A673 (cell line): Measurements from ENCODE around the gene KCNG2. TPM values are rescaled to one million over a fixed set of nuclear protein-coding genes. Genes with fewer than 3 reads are reported as not detected.

Experiments
- BruUV-seq: library from RNA; stranded (reverse); fragments of 400-500 nt; replicated peaks from 2 replicates; lab custom pipeline; 2021; lab: Mats Ljungman, UMichigan
- CTCF ChIA-PET: fragments of 300-600 bp; sonication (Branson Sonifier 250); formaldehyde crosslinking; loops from one replicate; lab custom pipeline; 2022; ENCODE audit warnings: antibody characterized with exemption; lab: Charles Lee
- POLR2A ChIA-PET: fragments of 300-600 bp; sonication (Branson Sonifier 250); formaldehyde crosslinking; loops from one replicate; lab custom pipeline; 2022; ENCODE audit warnings: antibody characterized with exemption; ENCODE audit not compliant: low non-redundant PET; lab: Charles Lee
- DNase-seq: peaks from one replicate; pipeline ENCODE4 v3.0.0-alpha.2; 2015; ENCODE audit warnings: low spot score
- H3K27ac ChIP-seq: fragments of 200-600 bp; sonication (generic); 2 replicates; pipeline ENCODE4 v1.5.1; 2016; ENCODE audit warnings: mixed run types, low read depth, mild to moderate bottlenecking, mixed read lengths, antibody characterized with exemption, low read length; ENCODE audit not compliant: poor library complexity, severe bottlenecking
- H3K27me3 ChIP-seq: fragments of 200-600 bp; sonication (generic); replicated peaks from 2 replicates; pipeline ENCODE4 v1.6.1; 2017; ENCODE audit warnings: mixed run types, low read depth, mild to moderate bottlenecking, mixed read lengths, antibody characterized with exemption, low read length; ENCODE audit not compliant: insufficient read depth, poor library complexity
- H3K36me3 ChIP-seq: fragments of 200-600 bp; sonication (generic); 2 replicates; pipeline ENCODE4 v1.6.1; 2016; ENCODE audit warnings: mixed run types, mild to moderate bottlenecking, mixed read lengths, antibody characterized with exemption, low read length; ENCODE audit not compliant: insufficient read depth, poor library complexity, severe bottlenecking
- H3K4me1 ChIP-seq: fragments of 200-600 bp; sonication (generic); 2 replicates; pipeline ENCODE4 v1.6.1; 2017; ENCODE audit warnings: mixed run types, mild to moderate bottlenecking, mixed read lengths, antibody characterized with exemption, low read length; ENCODE audit not compliant: insufficient read depth, poor library complexity, severe bottlenecking
- H3K4me3 ChIP-seq: fragments of 200-600 bp; sonication (generic); 2 replicates; pipeline ENCODE4 v1.5.1; 2016; ENCODE audit warnings: low read depth, mixed run types, mild to moderate bottlenecking, mixed read lengths, low read length; ENCODE audit not compliant: poor library complexity, severe bottlenecking
- H3K9me3 ChIP-seq: fragments of 200-600 bp; sonication (generic); 2 replicates; pipeline ENCODE4 v1.6.1; 2016; ENCODE audit warnings: mixed run types, low read depth, mild to moderate bottlenecking, mixed read lengths, antibody characterized with exemption, low read length; ENCODE audit not compliant: poor library complexity, severe bottlenecking
- EZH2 ChIP-seq: fragments of 200-600 bp; sonication (generic); IDR thresholded peaks from 2 replicates; pipeline ENCODE4 v1.6.1; 2017; ENCODE audit warnings: borderline replicate concordance, low read depth, mild to moderate bottlenecking, mixed read lengths, antibody characterized with exemption, low read length; ENCODE audit not compliant: poor library complexity, severe bottlenecking
- intact Hi-C: fragments of 100-400 bp; cut with micrococcal nuclease; formaldehyde crosslinking; loops from one replicate; pipeline ENCODE4 v1.10.0; 2022; ENCODE audit not compliant: unreplicated experiment
- total RNA-seq: library from RNA; stranded (reverse); gene quantifications from 2 replicates; pipeline ENCODE4 v1.2.3, GENCODE V29; 2021
- TF ChIP-seq, protein P1 (sequence below): fragments of 300-800, 200-600 bp; sonication (generic); conservative IDR thresholded peaks from 2 replicates; pipeline ENCODE4 v1.5.1; 2017; ENCODE audit warnings: low read depth, mild to moderate bottlenecking, antibody characterized with exemption, low read length, moderate library complexity, mixed read lengths

Gene KCNG2
- total RNA-seq, 1 experiment from 2014 or later: not detected

- Histone ChIP-seq H3K27ac (no peak overlapping the region), H3K9me3 (no peaks in the 10 kb centered on the region), H3K4me3 (no peak overlapping the region), H3K27me3 (peaks cover 39% of the 10 kb centered on the region), H3K36me3 (no peaks in the 10 kb centered on the region), H3K4me1 (no peaks in the 10 kb centered on the region)
- POLR2A ChIA-PET: no interaction called here
- CTCF ChIA-PET: no interaction called here
- no TSS peak for BruUV-seq
- no peak for DNase-seq
- TF ChIP-seq, protein P1, sequence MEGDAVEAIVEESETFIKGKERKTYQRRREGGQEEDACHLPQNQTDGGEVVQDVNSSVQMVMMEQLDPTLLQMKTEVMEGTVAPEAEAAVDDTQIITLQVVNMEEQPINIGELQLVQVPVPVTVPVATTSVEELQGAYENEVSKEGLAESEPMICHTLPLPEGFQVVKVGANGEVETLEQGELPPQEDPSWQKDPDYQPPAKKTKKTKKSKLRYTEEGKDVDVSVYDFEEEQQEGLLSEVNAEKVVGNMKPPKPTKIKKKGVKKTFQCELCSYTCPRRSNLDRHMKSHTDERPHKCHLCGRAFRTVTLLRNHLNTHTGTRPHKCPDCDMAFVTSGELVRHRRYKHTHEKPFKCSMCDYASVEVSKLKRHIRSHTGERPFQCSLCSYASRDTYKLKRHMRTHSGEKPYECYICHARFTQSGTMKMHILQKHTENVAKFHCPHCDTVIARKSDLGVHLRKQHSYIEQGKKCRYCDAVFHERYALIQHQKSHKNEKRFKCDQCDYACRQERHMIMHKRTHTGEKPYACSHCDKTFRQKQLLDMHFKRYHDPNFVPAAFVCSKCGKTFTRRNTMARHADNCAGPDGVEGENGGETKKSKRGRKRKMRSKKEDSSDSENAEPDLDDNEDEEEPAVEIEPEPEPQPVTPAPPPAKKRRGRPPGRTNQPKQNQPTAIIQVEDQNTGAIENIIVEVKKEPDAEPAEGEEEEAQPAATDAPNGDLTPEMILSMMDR: no peak
- no peak for TF ChIP-seq EZH2
- intact Hi-C loops: no loop called here
Measured at GRCh38 chr18:79815657-79816056, 17.9 kb downstream of the KCNG2 start.

- no peak for DNase-seq
- no TSS peak for BruUV-seq
- H3K4me1 ChIP-seq: no peaks in the 10 kb centered on the region
- H3K36me3 ChIP-seq: no peaks in the 10 kb centered on the region
- POLR2A ChIA-PET: no interaction called here
- TF ChIP-seq, protein P1: no peak
- TF ChIP-seq EZH2: no peak
- no peak overlapping the region for H3K27ac ChIP-seq
- no peak overlapping the region for H3K4me3 ChIP-seq
- H3K27me3 ChIP-seq: peaks cover 41% of the 10 kb centered on the region
- H3K9me3 ChIP-seq: no peaks in the 10 kb centered on the region
- intact Hi-C loops: no loop called here
- CTCF ChIA-PET: no interaction called here
Measured at GRCh38 chr18:79816092-79816491, 18.4 kb downstream of the KCNG2 start.

GRCh38 chr18:79816981-79817606 lies 19.4 kb downstream of the KCNG2 start:
- Histone ChIP-seq H3K9me3 (no peaks in the 10 kb centered on the region), H3K27me3 (peaks cover 38% of the 10 kb centered on the region), H3K4me3 (no peak overlapping the region), H3K4me1 (no peaks in the 10 kb centered on the region), H3K36me3 (no peaks in the 10 kb centered on the region), H3K27ac (no peak overlapping the region)
- TF ChIP-seq, protein P1: no peak
- TF ChIP-seq EZH2: no peak
- BruUV-seq: no TSS peak
- intact Hi-C loops: no loop called here
- POLR2A ChIA-PET: no interaction called here
- CTCF ChIA-PET: no interaction called here
- DNase-seq: no peak
